A549 (cell line): ENCODE measurements around the gene GSTM5. TPM values are rescaled to one million over a fixed set of nuclear protein-coding genes. Genes with fewer than 3 reads are reported as not detected.

Experiments used
- ATAC-seq, 2 experiments: fragments of 200-7000 bp in 1 of 2; fragments of >200 bp in 1 of 2; cut with Nextera tagmentation in 1 of 2; cut with Tn5 transposase in 1 of 2; 3 replicates each; pipeline versions ENCODE4 v1.8.0 to v1.9.1; 2018 to 2020; ENCODE audit warnings: mild to moderate bottlenecking in 1 of 2, moderate library complexity in 1 of 2
- CTCF ChIA-PET: fragments of 300-600 bp; sonication (Branson Sonifier 250); formaldehyde crosslinking; extraction: SDS; loops from one replicate; lab custom pipeline; 2021; ENCODE audit warnings: antibody characterized with exemption, inconsistent platforms; lab: Yijun Ruan, JAX
- POLR2A ChIA-PET: fragments of 350-600 bp; formaldehyde crosslinking; extraction: SDS; loops from one replicate; lab custom pipeline; 2021; ENCODE audit warnings: antibody characterized with exemption, inconsistent platforms; lab: Yijun Ruan, JAX
- DNase-seq, 2 experiments: peaks; one replicate each; pipeline versions ENCODE4 v3.0.0 to v3.0.0-alpha.2; 2011 to 2016; ENCODE audit warnings: low read depth in 1 of 2, low spot score in 1 of 2
- FAIRE-seq: peaks from 2 replicates; lab custom pipeline; 2011; peaks lifted over from hg19 to GRCh38; lab: Jason Lieb, UNC
- H3K27ac ChIP-seq, 2 experiments: fragments of >200 bp; sonication (Bioruptor Twin); formaldehyde crosslinking; 3 replicates each; pipeline ENCODE4 v1.5.1; 2016 to 2017
- H3K4me1 ChIP-seq: fragments of >200 bp; sonication (Bioruptor Twin); formaldehyde crosslinking; 3 replicates; pipeline ENCODE4 v1.6.1; 2016
- H3K4me2 ChIP-seq: fragments of >200 bp; sonication (Bioruptor Twin); formaldehyde crosslinking; 3 replicates; pipeline ENCODE4 v1.6.1; 2016
- H3K4me3 ChIP-seq: fragments of >200 bp; sonication (Bioruptor Twin); formaldehyde crosslinking; 3 replicates; pipeline ENCODE4 v1.5.1; 2016
- H3K9me3 ChIP-seq: fragments of >200 bp; sonication (Bioruptor Twin); formaldehyde crosslinking; 3 replicates; pipeline ENCODE4 v1.6.1; 2016
- CEBPB ChIP-seq, 2 experiments: fragments of >200 bp in 1 of 2; sonication (Bioruptor Twin) in 1 of 2; formaldehyde crosslinking in 1 of 2; IDR thresholded peaks; 2 replicates each; pipeline ENCODE4 v1.6.1; 2012 to 2016
- CHD2 ChIP-seq: fragments of 150-350 bp; IDR thresholded peaks from 2 replicates; pipeline ENCODE4 v1.6.1; 2014; ENCODE audit warnings: low read length; ENCODE audit not compliant: partially characterized antibody
- EHF ChIP-seq: fragments of 250-450 bp; sonication (Bioruptor Pico); IDR thresholded peaks from 2 replicates; pipeline ENCODE4 v1.5.0; 2020; ENCODE audit warnings: mild to moderate bottlenecking
- EP300 ChIP-seq, 2 experiments: fragments of >200 bp; sonication (Bioruptor Twin); formaldehyde crosslinking; IDR thresholded peaks; 2 replicates in 1 of 2; 3 replicates in 1 of 2; pipeline ENCODE4 v1.6.1; 2016 to 2017
- FOSL2 ChIP-seq, 2 experiments: fragments of 450-650 bp in 1 of 2; fragments of >200 bp in 1 of 2; sonication (Bioruptor Twin) in 1 of 2; formaldehyde crosslinking; IDR thresholded peaks; 2 replicates each; pipeline versions ENCODE4 v1.5.0 to v1.6.1; 2016 to 2020; ENCODE audit warnings: mild to moderate bottlenecking in 1 of 2, moderate library complexity in 1 of 2
- GATA3 ChIP-seq: IDR thresholded peaks from 2 replicates; pipeline ENCODE4 v1.6.1; 2012; ENCODE audit warnings: borderline replicate concordance
- HDAC2 ChIP-seq: fragments of 200-600 bp; sonication (generic); IDR thresholded peaks from 2 replicates; pipeline ENCODE4 v1.6.1; 2016
- HOXB5 ChIP-seq: fragments of 250-450 bp; sonication (Bioruptor Pico); IDR thresholded peaks from 2 replicates; pipeline ENCODE4 v1.5.0; 2020; ENCODE audit warnings: mild to moderate bottlenecking, moderate library complexity
- KDM5A ChIP-seq: fragments of 200-600 bp; sonication (generic); IDR thresholded peaks from 2 replicates; pipeline ENCODE4 v1.6.1; 2016; ENCODE audit warnings: antibody characterized with exemption, mild to moderate bottlenecking
- POLR2A ChIP-seq: IDR thresholded peaks from 2 replicates; pipeline ENCODE4 v1.6.1; 2012; ENCODE audit warnings: mild to moderate bottlenecking, low read length
- SREBF2 ChIP-seq: fragments of 450-650 bp; IDR thresholded peaks from 2 replicates; pipeline ENCODE4 v1.6.1; 2014; ENCODE audit warnings: mild to moderate bottlenecking, moderate library complexity
- TP53 ChIP-seq: fragments of 250-450 bp; sonication (Bioruptor Pico); IDR thresholded peaks from 2 replicates; pipeline ENCODE4 v1.5.0; 2021; ENCODE audit warnings: mild to moderate bottlenecking, moderate library complexity
- ZC3H11A ChIP-seq: fragments of 450-650 bp; IDR thresholded peaks from 2 replicates; pipeline ENCODE4 v1.6.1; 2014; ENCODE audit warnings: antibody characterized with exemption, mild to moderate bottlenecking
- ZSCAN20 ChIP-seq: fragments of 250-450 bp; sonication (Bioruptor Pico); IDR thresholded peaks from 2 replicates; pipeline ENCODE4 v1.8.0; 2022; ENCODE audit warnings: mild to moderate bottlenecking, moderate library complexity
- WGBS: methylation state at CpG from one replicate; pipeline ENCODE4 v1.1.6; 2017; ENCODE audit errors: missing lambda C conversion rate; 5-methylcytosine and 5-hydroxymethylcytosine counted together
- polyA plus RNA-seq, 4 experiments: library from polyadenylated mRNA; depleted of rRNA in 3 of 4; stranded (reverse); fragments of >200 nt; fragmentation: RNase III in 1 of 4; extraction: RNeasy Plus Mini Kit Qiagen cat#74134 plus additional on column Dnase treatment in 1 of 4; gene quantifications; 2 replicates in 3 of 4; 3 replicates in 1 of 4; pipeline ENCODE4 v1.2.3, GENCODE V29; 2011 to 2017
- TF ChIP-seq, protein P1 (sequence below): fragments of 200-600 bp; sonication (generic); IDR thresholded peaks from 2 replicates; pipeline ENCODE4 v1.6.1; 2016; ENCODE audit warnings: antibody characterized with exemption, mild to moderate bottlenecking, moderate library complexity
- TF ChIP-seq, protein P2 (sequence below): fragments of >200 bp; sonication (Bioruptor Twin); formaldehyde crosslinking; IDR thresholded peaks from 2 replicates; pipeline ENCODE4 v1.6.1; 2016
- TF ChIP-seq, protein P3 (sequence below): fragments of 250-450 bp; sonication (Bioruptor Pico); IDR thresholded peaks from 2 replicates; pipeline ENCODE4 v1.5.0; 2021; ENCODE audit warnings: mild to moderate bottlenecking, moderate library complexity, borderline replicate concordance
- TF ChIP-seq, protein P4 (sequence below): IDR thresholded peaks from 2 replicates; pipeline ENCODE4 v1.6.1; 2012
- TF ChIP-seq, protein P5 (sequence below): fragments of 150-350 bp; IDR thresholded peaks from 2 replicates; pipeline ENCODE4 v1.6.1; 2014; ENCODE audit warnings: low read depth, mild to moderate bottlenecking, low read length
- TF ChIP-seq, protein P6 (sequence below): fragments of >200 bp; sonication (Bioruptor Twin); formaldehyde crosslinking; IDR thresholded peaks from 3 replicates; pipeline ENCODE4 v1.5.1; 2016

GSTM5 gene
- polyA plus RNA-seq, 2 of the 4 experiments (the other 2 are of a cell fraction), result not detected

DNA sequence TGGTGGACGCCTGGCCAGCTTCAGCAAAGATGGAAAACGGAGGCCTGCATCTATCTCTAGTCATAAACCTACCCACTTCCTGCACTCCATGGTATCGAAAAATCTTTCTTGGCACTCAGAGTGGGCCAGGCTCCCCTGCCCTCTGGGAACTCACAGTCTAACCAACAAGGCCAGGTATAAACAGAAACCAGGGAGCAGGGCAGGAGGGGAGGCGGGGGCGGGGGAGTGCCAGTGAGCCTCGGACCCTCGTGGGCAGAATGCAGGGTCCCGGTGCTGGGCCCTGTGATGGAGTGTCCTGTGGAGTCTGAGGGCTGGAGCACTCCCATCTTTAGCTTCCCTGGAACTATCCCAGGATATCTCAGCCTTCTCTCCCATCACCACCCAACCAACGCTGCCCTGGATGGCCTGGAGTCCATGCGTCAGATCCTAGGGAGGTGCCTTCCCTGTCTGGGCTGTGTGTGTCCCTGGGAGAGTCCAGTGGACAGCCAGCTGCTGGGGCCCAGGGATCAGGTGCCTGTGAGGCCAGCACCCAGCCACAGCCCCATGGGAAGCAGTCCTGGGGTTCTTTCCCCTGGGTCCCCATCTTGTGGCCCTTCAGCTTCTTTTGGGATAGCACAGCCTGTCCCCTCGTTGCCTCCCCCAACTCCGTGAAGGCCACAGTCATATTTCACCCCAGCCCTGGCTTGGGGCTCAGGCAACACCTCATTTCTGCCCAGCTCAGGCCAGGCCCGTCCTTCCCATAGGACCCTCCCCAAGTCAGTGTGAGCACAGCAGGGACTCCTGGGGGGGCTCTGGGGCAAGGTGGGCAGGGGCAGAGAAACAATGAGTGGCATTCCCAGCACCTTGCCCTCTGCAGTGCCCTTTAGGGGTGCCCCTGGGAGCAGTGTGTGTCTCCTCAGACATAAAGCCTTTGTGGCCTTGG is 52.8 kb downstream of the GSTM5 start (continued):
- TF ChIP-seq, protein P1, sequence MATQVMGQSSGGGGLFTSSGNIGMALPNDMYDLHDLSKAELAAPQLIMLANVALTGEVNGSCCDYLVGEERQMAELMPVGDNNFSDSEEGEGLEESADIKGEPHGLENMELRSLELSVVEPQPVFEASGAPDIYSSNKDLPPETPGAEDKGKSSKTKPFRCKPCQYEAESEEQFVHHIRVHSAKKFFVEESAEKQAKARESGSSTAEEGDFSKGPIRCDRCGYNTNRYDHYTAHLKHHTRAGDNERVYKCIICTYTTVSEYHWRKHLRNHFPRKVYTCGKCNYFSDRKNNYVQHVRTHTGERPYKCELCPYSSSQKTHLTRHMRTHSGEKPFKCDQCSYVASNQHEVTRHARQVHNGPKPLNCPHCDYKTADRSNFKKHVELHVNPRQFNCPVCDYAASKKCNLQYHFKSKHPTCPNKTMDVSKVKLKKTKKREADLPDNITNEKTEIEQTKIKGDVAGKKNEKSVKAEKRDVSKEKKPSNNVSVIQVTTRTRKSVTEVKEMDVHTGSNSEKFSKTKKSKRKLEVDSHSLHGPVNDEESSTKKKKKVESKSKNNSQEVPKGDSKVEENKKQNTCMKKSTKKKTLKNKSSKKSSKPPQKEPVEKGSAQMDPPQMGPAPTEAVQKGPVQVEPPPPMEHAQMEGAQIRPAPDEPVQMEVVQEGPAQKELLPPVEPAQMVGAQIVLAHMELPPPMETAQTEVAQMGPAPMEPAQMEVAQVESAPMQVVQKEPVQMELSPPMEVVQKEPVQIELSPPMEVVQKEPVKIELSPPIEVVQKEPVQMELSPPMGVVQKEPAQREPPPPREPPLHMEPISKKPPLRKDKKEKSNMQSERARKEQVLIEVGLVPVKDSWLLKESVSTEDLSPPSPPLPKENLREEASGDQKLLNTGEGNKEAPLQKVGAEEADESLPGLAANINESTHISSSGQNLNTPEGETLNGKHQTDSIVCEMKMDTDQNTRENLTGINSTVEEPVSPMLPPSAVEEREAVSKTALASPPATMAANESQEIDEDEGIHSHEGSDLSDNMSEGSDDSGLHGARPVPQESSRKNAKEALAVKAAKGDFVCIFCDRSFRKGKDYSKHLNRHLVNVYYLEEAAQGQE, result no peak
- TF ChIP-seq CHD2, result no peak
- no peak for TF ChIP-seq GATA3
- TF ChIP-seq EHF (CRISPR knock-in tag), result no peak
- TF ChIP-seq HOXB5, result no peak
- TF ChIP-seq, protein P2, sequence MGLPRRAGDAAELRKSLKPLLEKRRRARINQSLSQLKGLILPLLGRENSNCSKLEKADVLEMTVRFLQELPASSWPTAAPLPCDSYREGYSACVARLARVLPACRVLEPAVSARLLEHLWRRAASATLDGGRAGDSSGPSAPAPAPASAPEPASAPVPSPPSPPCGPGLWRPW, result no peak
- TF ChIP-seq, protein P3, sequence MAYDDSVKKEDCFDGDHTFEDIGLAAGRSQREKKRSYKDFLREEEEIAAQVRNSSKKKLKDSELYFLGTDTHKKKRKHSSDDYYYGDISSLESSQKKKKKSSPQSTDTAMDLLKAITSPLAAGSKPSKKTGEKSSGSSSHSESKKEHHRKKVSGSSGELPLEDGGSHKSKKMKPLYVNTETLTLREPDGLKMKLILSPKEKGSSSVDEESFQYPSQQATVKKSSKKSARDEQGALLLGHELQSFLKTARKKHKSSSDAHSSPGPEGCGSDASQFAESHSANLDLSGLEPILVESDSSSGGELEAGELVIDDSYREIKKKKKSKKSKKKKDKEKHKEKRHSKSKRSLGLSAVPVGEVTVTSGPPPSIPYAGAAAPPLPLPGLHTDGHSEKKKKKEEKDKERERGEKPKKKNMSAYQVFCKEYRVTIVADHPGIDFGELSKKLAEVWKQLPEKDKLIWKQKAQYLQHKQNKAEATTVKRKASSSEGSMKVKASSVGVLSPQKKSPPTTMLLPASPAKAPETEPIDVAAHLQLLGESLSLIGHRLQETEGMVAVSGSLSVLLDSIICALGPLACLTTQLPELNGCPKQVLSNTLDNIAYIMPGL (CRISPR knock-in tag), result no peak
- TF ChIP-seq POLR2A, result no peak
- no peak for TF ChIP-seq CEBPB (IDR thresholded peaks at IDR 0.05)
- no peak for TF ChIP-seq ZC3H11A
- TF ChIP-seq, all 56 proteins: peak for 0

DNA sequence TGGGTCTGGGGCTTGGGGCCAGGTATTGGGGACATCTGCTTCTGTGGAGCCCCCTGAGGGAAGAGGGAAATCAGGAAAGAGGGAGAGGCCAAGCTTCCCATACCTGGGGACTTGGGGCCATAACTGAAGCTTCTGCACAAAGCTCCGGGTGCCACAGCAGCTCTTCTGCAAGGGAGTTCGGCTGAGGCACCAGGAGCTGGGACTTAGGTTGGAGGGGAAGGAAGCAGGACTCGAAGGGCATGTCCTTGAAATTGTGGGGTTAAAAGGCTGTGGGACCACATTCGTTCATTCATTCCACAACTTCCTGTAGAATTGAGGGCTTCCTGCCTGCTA is 53.4 kb downstream of the GSTM5 start:
- ChIA-PET CTCF (interaction anchor here (0.9 to 4.6 kb wide), 7 partner anchors 8 to 219 kb away, joined by 3 to 42 read pairs (median 8); partner anchors contain the start of gene AHCYL1), POLR2A (no interaction called here)
- DNase-seq (no peak), ATAC-seq (no peak), FAIRE-seq (no peak)
- Histone ChIP-seq H3K27ac (no peak overlapping the region; a peak in 1 of 6 replicates), H3K9me3 (no peaks in the 10 kb centered on the region), H3K4me1 (peaks cover 18% of the 10 kb centered on the region), H3K4me2 (no peak overlapping the region), H3K4me3 (no peak overlapping the region)
- TF ChIP-seq, protein P4, sequence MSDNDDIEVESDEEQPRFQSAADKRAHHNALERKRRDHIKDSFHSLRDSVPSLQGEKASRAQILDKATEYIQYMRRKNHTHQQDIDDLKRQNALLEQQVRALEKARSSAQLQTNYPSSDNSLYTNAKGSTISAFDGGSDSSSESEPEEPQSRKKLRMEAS, result no peak
- TF ChIP-seq HDAC2 (no peak), HOXB5 (no peak), CEBPB (IDR thresholded peaks at IDR 0.05) (no peak), KDM5A (no peak), SREBF2 (no peak), TP53 (CRISPR knock-in tag) (no peak), FOSL2 (IDR thresholded peaks at IDR 0.05) (no peak), FOSL2 (CRISPR knock-in tag; IDR thresholded peaks at IDR 0.05) (no peak), ZSCAN20 (no peak), EP300 (IDR thresholded peaks at IDR 0.05) (no peak)
- TF ChIP-seq, protein P5, sequence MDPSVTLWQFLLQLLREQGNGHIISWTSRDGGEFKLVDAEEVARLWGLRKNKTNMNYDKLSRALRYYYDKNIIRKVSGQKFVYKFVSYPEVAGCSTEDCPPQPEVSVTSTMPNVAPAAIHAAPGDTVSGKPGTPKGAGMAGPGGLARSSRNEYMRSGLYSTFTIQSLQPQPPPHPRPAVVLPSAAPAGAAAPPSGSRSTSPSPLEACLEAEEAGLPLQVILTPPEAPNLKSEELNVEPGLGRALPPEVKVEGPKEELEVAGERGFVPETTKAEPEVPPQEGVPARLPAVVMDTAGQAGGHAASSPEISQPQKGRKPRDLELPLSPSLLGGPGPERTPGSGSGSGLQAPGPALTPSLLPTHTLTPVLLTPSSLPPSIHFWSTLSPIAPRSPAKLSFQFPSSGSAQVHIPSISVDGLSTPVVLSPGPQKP, result no peak
- TF ChIP-seq, protein P6, sequence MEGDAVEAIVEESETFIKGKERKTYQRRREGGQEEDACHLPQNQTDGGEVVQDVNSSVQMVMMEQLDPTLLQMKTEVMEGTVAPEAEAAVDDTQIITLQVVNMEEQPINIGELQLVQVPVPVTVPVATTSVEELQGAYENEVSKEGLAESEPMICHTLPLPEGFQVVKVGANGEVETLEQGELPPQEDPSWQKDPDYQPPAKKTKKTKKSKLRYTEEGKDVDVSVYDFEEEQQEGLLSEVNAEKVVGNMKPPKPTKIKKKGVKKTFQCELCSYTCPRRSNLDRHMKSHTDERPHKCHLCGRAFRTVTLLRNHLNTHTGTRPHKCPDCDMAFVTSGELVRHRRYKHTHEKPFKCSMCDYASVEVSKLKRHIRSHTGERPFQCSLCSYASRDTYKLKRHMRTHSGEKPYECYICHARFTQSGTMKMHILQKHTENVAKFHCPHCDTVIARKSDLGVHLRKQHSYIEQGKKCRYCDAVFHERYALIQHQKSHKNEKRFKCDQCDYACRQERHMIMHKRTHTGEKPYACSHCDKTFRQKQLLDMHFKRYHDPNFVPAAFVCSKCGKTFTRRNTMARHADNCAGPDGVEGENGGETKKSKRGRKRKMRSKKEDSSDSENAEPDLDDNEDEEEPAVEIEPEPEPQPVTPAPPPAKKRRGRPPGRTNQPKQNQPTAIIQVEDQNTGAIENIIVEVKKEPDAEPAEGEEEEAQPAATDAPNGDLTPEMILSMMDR, result no peak
- WGBS, result 78% methylated on average over 4 of the region's 4 CpGs
